ENCODE data around the gene STX8.

Gene STX8

GRCh38 chr17:9291912-9292560, 283.6 kb downstream of the STX8 start:
- POLR2A ChIA-PET (ENCODE audit: low non-redundant PET): no interaction called here
- peak; percentile 34 for DNase-seq (ENCODE audit: low spot score)
- CTCF ChIA-PET: interaction anchor here (0.5 to 1.3 kb wide), 5 partner anchors 10 to 229 kb away, joined by 3 to 7 read pairs (median 3); no protein-coding TSS in a partner anchor

GRCh38 chr17:9290226-9290613, 285.4 kb downstream of the STX8 start:
- POLR2A ChIA-PET (ENCODE audit: low non-redundant PET): no interaction called here
- no peak for DNase-seq (ENCODE audit: low spot score)
- TF ChIP-seq CTCF (conservative IDR thresholded peaks at IDR 0.05; ENCODE audit: low read depth): no peak
- no peak overlapping the region for H3K27ac ChIP-seq
- CTCF ChIA-PET: interaction anchor here (0.6 kb wide), 1 partner anchor 82 kb away, joined by 3 read pairs; no protein-coding TSS in a partner anchor

More at GRCh38 chr17:9291912-9292560, 283.6 kb downstream of the STX8 start:
- TF ChIP-seq CTCF (conservative IDR thresholded peaks at IDR 0.05; ENCODE audit: low read depth): peak; percentile 43
- no peak overlapping the region for H3K27ac ChIP-seq

GRCh38 chr17:9287306-9287705, 288.3 kb downstream of the STX8 start:
- ChIA-PET CTCF (no interaction called here), POLR2A (ENCODE audit: low non-redundant PET) (interaction anchor here (0.6 kb wide), 1 partner anchor 957 kb away, joined by 5 read pairs; no protein-coding TSS in a partner anchor)
- DNase-seq (ENCODE audit: low spot score): no peak
- TF ChIP-seq CTCF (conservative IDR thresholded peaks at IDR 0.05; ENCODE audit: low read depth): no peak
- no peak overlapping the region for H3K27ac ChIP-seq

- CTCF ChIA-PET: no interaction called here
- TF ChIP-seq CTCF (conservative IDR thresholded peaks at IDR 0.05; ENCODE audit: low read depth): no peak
- no peak for DNase-seq (ENCODE audit: low spot score)
- POLR2A ChIA-PET (ENCODE audit: low non-redundant PET): no interaction called here
- H3K27ac ChIP-seq: no peak overlapping the region
Observed at GRCh38 chr17:9286434-9286833, 289.2 kb downstream of the STX8 start.

- ChIA-PET POLR2A (ENCODE audit: low non-redundant PET) (no interaction called here), CTCF (no interaction called here)
- no peak for DNase-seq (ENCODE audit: low spot score)
- TF ChIP-seq CTCF (conservative IDR thresholded peaks at IDR 0.05; ENCODE audit: low read depth): no peak
- no peak overlapping the region for H3K27ac ChIP-seq
Observed at GRCh38 chr17:9285602-9286427, 289.8 kb downstream of the STX8 start.

GRCh38 chr17:9284884-9285283, 290.7 kb downstream of the STX8 start:
- CTCF ChIA-PET: no interaction called here
- no peak for DNase-seq (ENCODE audit: low spot score)
- POLR2A ChIA-PET (ENCODE audit: low non-redundant PET): no interaction called here
- no peak for TF ChIP-seq CTCF (conservative IDR thresholded peaks at IDR 0.05; ENCODE audit: low read depth)
- H3K27ac ChIP-seq: no peak overlapping the region
